HEK293 (cell line): ENCODE measurements around the gene MKRN2.

Experiments
- CTCF ChIA-PET: fragments of 350-600 bp; formaldehyde crosslinking; extraction: SDS; loops from one replicate; lab custom pipeline; 2021; ENCODE audit warnings: antibody characterized with exemption; lab: Yijun Ruan, JAX
- POLR2A ChIA-PET: fragments of 300-600 bp; formaldehyde crosslinking; extraction: SDS; loops from one replicate; lab custom pipeline; 2020; ENCODE audit warnings: antibody characterized with exemption, inconsistent platforms; lab: Yijun Ruan, JAX
- H3K27ac ChIP-seq: fragments of 200-500 bp; sonication (Bioruptor generic); 2 replicates; pipeline ENCODE4 v1.5.1; 2014; ENCODE audit warnings: low read depth, low read length, control low read depth, inconsistent platforms; ENCODE audit errors: extremely low read depth
- H3K36me3 ChIP-seq, 2 experiments: fragments of 200-500 bp in 1 of 2; sonication (Bioruptor generic) in 1 of 2; 1 replicate in 1 of 2; 2 replicates in 1 of 2; pipeline ENCODE4 v1.5.1; 2014 to 2017; ENCODE audit warnings: inconsistent platforms in 2 of 2, low read length in 2 of 2; ENCODE audit not compliant: control insufficient read depth in 2 of 2, insufficient read depth in 1 of 2
- H3K4me1 ChIP-seq: fragments of 200-500 bp; sonication (Bioruptor generic); 2 replicates; pipeline ENCODE4 v1.5.1; 2014; ENCODE audit warnings: mild to moderate bottlenecking, low read length, inconsistent platforms; ENCODE audit not compliant: control insufficient read depth, insufficient read depth
- H3K4me3 ChIP-seq: 2 replicates; pipeline ENCODE4 v1.5.1; 2011; ENCODE audit warnings: low read depth, mild to moderate bottlenecking, control low read depth, low read length, moderate library complexity
- H3K9me3 ChIP-seq: fragments of 200-500 bp; sonication (Bioruptor generic); 2 replicates; pipeline ENCODE4 v1.5.1; 2014; ENCODE audit warnings: low read depth, low read length, inconsistent platforms; ENCODE audit not compliant: control insufficient read depth, insufficient read depth
- KLF16 ChIP-seq: fragments of 450-650 bp; formaldehyde crosslinking; IDR thresholded peaks from 2 replicates; pipeline ENCODE4 v1.5.1; 2017; ENCODE audit warnings: missing biosample characterization, missing genetic modification characterization
- PRDM10 ChIP-seq: fragments of 450-650 bp; formaldehyde crosslinking; IDR thresholded peaks from 2 replicates; pipeline ENCODE4 v1.5.1; 2016; ENCODE audit warnings: missing biosample characterization, missing genetic modification characterization
- ZBTB26 ChIP-seq: fragments of 450-650 bp; formaldehyde crosslinking; optimal IDR thresholded peaks from 2 replicates; pipeline ENCODE3; 2016; ENCODE audit warnings: missing biosample characterization, mild to moderate bottlenecking, missing genetic modification characterization
- ZFP69B ChIP-seq: fragments of 450-650 bp; formaldehyde crosslinking; IDR thresholded peaks from 2 replicates; pipeline ENCODE4 v1.5.1; 2016; ENCODE audit warnings: missing biosample characterization, missing genetic modification characterization
- ZNF140 ChIP-seq: fragments of 450-650 bp; formaldehyde crosslinking; IDR thresholded peaks from 2 replicates; pipeline ENCODE4 v1.5.1; 2016; ENCODE audit warnings: missing biosample characterization, missing genetic modification characterization
- ZNF169 ChIP-seq: fragments of 450-650 bp; formaldehyde crosslinking; IDR thresholded peaks from 2 replicates; pipeline ENCODE4 v1.5.1; 2016; ENCODE audit warnings: missing biosample characterization, missing genetic modification characterization
- ZNF266 ChIP-seq: fragments of 450-650 bp; formaldehyde crosslinking; IDR thresholded peaks from 2 replicates; pipeline ENCODE4 v1.5.1; 2016; ENCODE audit warnings: missing biosample characterization, missing genetic modification characterization, low read depth
- ZNF292 ChIP-seq: fragments of 450-650 bp; formaldehyde crosslinking; IDR thresholded peaks from 2 replicates; pipeline ENCODE4 v1.5.1; 2016; ENCODE audit warnings: low read depth, missing biosample characterization, missing genetic modification characterization, borderline replicate concordance
- ZNF354C ChIP-seq: fragments of 450-650 bp; formaldehyde crosslinking; IDR thresholded peaks from 2 replicates; pipeline ENCODE4 v1.5.1; 2016; ENCODE audit warnings: missing biosample characterization, missing genetic modification characterization, low read depth, borderline replicate concordance
- ZNF391 ChIP-seq: fragments of 450-650 bp; formaldehyde crosslinking; IDR thresholded peaks from 2 replicates; pipeline ENCODE4 v1.5.1; 2016; ENCODE audit warnings: low read depth, missing biosample characterization, missing genetic modification characterization, borderline replicate concordance
- ZNF549 ChIP-seq: fragments of 450-650 bp; IDR thresholded peaks from 2 replicates; pipeline ENCODE4 v1.5.1; 2018; ENCODE audit warnings: missing biosample characterization, missing genetic modification characterization, mild to moderate bottlenecking, inconsistent platforms, moderate library complexity
- ZNF580 ChIP-seq: fragments of 450-650 bp; formaldehyde crosslinking; IDR thresholded peaks from 2 replicates; pipeline ENCODE4 v1.5.1; 2016; ENCODE audit warnings: missing biosample characterization, missing genetic modification characterization
- ZNF626 ChIP-seq: fragments of 450-650 bp; sonication (Bioruptor Pico); formaldehyde crosslinking; IDR thresholded peaks from 2 replicates; pipeline ENCODE4 v1.5.1; 2018; ENCODE audit warnings: missing biosample characterization, missing genetic modification characterization, inconsistent platforms
- ZNF792 ChIP-seq: fragments of 450-650 bp; formaldehyde crosslinking; IDR thresholded peaks from 2 replicates; pipeline ENCODE4 v1.5.1; 2016; ENCODE audit warnings: missing biosample characterization, missing genetic modification characterization
- ZSCAN23 ChIP-seq: fragments of 450-650 bp; formaldehyde crosslinking; IDR thresholded peaks from 2 replicates; pipeline ENCODE4 v1.5.1; 2016; ENCODE audit warnings: missing biosample characterization, missing genetic modification characterization
- TF ChIP-seq, protein P1 (sequence below): fragments of 450-650 bp; formaldehyde crosslinking; IDR thresholded peaks from 2 replicates; pipeline ENCODE4 v1.5.1; 2016; ENCODE audit warnings: missing biosample characterization, missing genetic modification characterization
- TF ChIP-seq, protein P2 (sequence below): fragments of 450-650 bp; formaldehyde crosslinking; IDR thresholded peaks from 2 replicates; pipeline ENCODE4 v1.5.1; 2016; ENCODE audit warnings: missing biosample characterization, missing genetic modification characterization

Gene MKRN2

GRCh38 chr3:12579456-12579855, 22.6 kb downstream of the MKRN2 start (continued):
- no peak for TF ChIP-seq PRDM10 (tag by site-specific recombination)
- no peak for TF ChIP-seq ZNF549 (tag by site-specific recombination)
- TF ChIP-seq, protein P1, sequence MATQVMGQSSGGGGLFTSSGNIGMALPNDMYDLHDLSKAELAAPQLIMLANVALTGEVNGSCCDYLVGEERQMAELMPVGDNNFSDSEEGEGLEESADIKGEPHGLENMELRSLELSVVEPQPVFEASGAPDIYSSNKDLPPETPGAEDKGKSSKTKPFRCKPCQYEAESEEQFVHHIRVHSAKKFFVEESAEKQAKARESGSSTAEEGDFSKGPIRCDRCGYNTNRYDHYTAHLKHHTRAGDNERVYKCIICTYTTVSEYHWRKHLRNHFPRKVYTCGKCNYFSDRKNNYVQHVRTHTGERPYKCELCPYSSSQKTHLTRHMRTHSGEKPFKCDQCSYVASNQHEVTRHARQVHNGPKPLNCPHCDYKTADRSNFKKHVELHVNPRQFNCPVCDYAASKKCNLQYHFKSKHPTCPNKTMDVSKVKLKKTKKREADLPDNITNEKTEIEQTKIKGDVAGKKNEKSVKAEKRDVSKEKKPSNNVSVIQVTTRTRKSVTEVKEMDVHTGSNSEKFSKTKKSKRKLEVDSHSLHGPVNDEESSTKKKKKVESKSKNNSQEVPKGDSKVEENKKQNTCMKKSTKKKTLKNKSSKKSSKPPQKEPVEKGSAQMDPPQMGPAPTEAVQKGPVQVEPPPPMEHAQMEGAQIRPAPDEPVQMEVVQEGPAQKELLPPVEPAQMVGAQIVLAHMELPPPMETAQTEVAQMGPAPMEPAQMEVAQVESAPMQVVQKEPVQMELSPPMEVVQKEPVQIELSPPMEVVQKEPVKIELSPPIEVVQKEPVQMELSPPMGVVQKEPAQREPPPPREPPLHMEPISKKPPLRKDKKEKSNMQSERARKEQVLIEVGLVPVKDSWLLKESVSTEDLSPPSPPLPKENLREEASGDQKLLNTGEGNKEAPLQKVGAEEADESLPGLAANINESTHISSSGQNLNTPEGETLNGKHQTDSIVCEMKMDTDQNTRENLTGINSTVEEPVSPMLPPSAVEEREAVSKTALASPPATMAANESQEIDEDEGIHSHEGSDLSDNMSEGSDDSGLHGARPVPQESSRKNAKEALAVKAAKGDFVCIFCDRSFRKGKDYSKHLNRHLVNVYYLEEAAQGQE (tag by site-specific recombination): no peak

GRCh38 chr3:12579905-12580304, 23.0 kb downstream of the MKRN2 start:
- Histone ChIP-seq H3K4me3 (no peak overlapping the region), H3K27ac (no peak overlapping the region), H3K36me3 (peaks cover 35 to 95% of the 10 kb centered on the region in 2 experiments), H3K4me1 (no peaks in the 10 kb centered on the region), H3K9me3 (no peaks in the 10 kb centered on the region)
- CTCF ChIA-PET: no interaction called here
- TF ChIP-seq KLF16 (tag by site-specific recombination): no peak
- TF ChIP-seq ZNF169: no peak
- no peak for TF ChIP-seq ZNF626 (tag by site-specific recombination)
- no peak for TF ChIP-seq ZBTB26
- no peak for TF ChIP-seq ZNF580 (tag by site-specific recombination)
- TF ChIP-seq ZFP69B: no peak
- no peak for TF ChIP-seq ZSCAN23
- TF ChIP-seq ZNF792 (tag by site-specific recombination): no peak
- TF ChIP-seq, protein P2, sequence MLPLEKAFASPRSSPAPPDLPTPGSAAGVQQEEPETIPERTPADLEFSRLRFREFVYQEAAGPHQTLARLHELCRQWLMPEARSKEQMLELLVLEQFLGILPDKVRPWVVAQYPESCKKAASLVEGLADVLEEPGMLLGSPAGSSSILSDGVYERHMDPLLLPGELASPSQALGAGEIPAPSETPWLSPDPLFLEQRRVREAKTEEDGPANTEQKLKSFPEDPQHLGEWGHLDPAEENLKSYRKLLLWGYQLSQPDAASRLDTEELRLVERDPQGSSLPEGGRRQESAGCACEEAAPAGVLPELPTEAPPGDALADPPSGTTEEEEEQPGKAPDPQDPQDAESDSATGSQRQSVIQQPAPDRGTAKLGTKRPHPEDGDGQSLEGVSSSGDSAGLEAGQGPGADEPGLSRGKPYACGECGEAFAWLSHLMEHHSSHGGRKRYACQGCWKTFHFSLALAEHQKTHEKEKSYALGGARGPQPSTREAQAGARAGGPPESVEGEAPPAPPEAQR (tag by site-specific recombination): no peak
- no peak for TF ChIP-seq ZNF266 (tag by site-specific recombination)
- TF ChIP-seq ZNF391 (tag by site-specific recombination): no peak
- no peak for TF ChIP-seq ZNF292 (tag by site-specific recombination)
- TF ChIP-seq ZNF354C (tag by site-specific recombination): no peak
- no peak for TF ChIP-seq ZNF140
- POLR2A ChIA-PET: no interaction called here
